ENCODE data around the gene DENND4C.
"Not testable (repeated sequence)": the region's sequence is repeated elsewhere in the genome, so short reads cannot be mapped to it uniquely, and the experiment has no call there.

DENND4C gene

DNA sequence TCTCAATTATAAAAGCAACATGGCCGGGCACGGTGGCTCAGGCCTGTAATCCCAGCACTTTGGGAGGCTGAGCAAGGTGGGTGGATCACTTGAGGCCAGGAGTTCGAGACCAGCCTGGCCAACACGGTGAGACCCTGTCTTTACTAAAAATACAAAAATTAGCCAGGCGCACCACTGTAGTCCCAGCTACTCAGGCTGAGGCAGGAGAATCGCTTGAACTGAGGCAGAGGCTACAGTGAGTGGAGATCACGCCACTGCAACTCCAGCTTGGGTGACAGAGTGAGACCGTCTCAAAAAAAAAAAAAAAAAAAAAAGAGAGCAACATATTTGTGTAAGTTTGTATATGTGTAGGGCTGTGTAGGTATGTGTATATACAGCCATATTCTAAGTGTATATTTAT lies 142.1 kb downstream of the DENND4C start:
- no peak for DNase-seq (ENCODE audit: low read depth in 2 of 2)

DNA sequence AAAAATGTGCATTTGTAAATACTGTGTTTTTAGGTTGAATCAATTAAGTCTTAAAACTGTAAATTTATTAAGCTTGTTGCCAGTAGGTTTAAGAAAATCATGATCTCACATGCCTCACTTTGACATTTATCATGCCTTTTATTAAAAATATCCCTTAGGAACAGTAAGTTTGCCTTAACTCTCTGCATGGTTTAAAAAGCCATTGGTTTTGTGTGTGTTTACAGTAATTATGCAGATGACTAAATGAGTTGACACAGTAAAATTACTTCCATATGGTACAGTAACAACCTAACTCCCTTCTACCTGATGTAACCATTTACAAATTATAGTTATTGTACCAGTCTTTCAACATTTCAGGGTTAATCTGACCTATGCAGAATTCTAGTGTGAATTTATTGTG lies 143.0 kb downstream of the DENND4C start:
- no peak for DNase-seq (ENCODE audit: low read depth in 2 of 2)

DNA sequence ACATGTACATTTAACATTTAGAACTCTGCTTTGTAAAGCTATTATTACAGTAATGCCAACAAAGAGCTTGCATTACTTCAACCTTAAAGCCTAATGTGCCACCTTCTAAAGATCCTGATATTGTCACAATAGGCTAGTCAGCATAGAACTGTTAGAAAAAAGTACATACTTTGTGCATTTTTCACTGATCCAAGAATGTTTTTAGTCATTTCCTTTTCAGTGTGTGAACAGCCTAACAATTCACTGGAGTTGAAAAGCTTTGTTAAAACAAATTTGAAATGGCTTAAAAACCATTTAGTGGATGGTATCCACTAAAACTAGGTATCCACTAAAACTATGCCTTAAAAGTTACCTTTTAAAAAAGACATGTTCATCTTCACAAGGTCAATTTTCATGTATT lies 145.0 kb downstream of the DENND4C start:
- no peak for DNase-seq (ENCODE audit: low read depth in 2 of 2)

DNA sequence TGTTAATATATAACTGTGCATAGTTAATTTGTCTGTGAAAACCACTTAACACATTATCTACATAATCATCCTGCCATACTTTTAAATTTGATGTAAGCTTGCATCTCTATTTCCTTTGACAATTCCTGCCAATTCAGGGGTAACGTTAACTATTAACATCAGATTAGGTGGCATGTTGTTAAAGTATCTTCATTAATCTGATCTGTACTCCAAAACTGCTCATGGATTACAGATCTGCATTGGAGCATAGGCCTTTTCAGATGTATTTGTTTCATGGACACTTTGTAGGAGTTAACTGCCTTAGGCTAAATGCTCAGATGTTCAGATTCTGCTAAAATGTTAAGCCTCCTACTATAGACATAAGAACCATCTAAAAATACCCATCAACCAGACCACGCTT lies 146.4 kb downstream of the DENND4C start:
- DNase-seq (ENCODE audit: low read depth in 2 of 2), result no peak

DNA sequence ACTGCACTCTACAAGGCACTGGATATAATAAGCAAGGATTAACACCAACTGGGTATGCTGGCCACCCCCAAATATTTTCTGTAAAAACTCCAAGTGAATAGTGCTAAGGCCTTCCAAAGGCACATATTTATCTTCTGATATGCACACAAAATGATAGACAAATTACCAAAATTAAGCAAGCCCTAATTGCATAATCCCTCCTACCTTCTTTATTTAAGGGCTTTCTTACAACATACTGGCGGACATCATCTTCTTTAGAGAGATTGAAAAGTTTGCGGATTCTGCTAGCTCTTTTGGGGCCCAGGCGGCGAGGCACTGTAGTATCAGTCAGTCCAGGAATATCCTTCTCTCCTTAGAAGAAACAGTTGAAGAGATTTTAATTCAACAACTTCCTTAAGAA lies 147.7 kb downstream of the DENND4C start:
- DNase-seq (ENCODE audit: low read depth in 2 of 2), result no peak

DNA sequence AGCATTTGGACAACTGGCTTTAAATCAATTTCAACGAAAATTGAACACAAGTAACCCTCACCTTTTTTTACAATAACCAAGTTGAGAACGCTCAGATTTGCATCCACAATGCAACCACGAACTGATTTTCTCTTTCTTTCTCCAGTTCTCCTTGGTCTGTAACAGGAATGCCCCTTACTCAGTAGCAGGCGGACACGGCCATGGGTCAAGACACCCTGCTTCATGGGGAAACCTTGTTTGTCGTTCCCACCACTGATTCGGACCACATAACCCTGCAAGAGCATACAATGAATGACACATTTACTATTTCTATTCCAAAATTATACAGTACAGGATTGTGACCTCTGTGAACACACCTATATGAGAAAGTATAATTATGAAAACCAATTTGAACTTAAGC lies 148.2 kb downstream of the DENND4C start:
- DNase-seq (ENCODE audit: low read depth in 2 of 2), result no peak

DNA sequence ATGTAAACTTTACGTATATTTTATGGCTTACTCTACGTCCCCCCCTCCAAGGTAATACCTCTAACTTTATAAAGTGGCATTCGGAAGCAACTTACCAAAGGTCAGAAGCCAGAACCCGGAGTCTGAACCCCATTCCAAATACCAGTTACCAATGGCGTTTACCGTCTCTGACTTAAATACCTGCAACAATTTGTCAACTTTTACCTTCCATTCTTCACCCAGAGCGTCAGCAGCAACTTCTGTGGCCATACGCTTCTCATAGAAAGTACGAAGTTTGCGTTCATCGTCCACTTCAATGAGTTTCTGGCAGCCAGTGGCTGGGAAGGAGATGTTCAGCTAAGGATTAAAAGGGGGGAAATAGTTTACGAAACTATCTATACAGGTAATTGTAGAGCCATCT lies 148.8 kb downstream of the DENND4C start:
- DNase-seq (ENCODE audit: low read depth in 2 of 2), result no peak

DNA sequence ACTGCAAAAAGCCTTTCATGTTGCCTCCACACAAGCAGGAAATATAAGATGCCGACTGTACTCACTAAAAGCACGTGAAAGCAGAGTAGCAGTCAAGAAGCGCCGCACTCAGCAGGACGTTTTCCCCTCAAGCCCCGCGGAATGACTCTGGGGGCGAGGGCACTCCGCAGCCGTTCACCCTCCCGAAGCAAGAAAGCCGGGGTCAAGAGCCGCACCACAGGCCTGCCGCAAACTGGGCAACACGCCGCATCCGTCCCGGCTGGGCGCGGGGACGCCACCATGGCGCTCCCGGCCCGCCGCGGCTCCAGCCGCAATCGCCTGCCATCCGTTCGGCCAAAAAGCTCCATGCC lies 149.2 kb downstream of the DENND4C start:
- peak in 1 of 2 donors; percentile 14 for DNase-seq (ENCODE audit: low read depth in 2 of 2)

DNA sequence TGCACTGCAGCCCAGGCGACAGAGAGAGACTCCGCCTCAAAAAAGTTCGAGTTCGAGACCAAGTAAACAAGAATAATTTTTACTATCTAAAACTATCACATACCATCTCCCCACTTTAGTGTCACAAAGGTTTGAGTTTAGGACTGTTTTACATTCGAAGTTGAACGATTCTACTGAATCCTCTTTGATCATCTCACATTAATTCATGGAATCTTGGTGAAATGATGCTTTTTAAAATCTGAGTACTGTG lies 150.3 kb downstream of the DENND4C start:
- no peak for DNase-seq (ENCODE audit: low read depth in 2 of 2)

DNA sequence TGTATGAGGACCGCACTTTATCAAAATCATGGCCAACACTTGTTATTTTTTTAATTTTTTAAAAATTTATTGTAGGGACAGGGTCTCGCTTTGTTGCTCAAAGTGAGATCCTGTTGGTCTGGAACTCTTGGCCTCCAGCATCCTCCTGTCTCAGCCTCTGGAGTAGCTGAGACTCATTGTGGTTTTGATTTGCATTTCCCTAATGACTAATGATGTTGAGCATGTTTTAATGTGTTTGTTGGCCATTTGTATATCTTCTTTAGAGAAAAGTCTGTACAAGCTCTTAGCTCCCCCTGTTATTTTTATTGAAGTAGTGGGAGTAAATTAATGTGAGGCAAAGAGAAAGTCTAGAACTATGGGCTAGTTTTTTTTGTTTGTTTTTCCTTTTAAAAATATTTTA lies 151.2 kb downstream of the DENND4C start:
- DNase-seq (ENCODE audit: low read depth in 2 of 2), result no peak

DNA sequence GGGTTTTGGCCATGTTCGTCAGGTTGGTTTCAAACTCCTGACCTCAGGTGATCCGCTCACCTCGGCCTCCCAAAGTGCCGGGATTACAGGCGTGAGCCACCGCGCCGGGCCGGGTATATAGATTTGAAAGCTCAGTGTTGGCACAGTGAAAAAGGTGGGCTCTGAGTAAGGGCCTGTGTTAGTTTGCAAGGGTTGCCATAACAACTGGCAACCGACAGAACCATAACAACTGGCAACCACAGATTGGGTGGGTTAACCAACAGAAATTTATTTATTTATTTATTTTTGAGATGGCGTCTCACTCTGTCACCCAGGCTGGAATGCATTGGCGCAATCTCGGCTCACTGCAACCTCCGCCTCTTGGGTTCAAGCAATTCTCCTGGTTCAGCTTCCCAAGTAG lies 154.7 kb downstream of the DENND4C start:
- DNase-seq (ENCODE audit: low read depth in 2 of 2), result not testable (repeated sequence)

DNA sequence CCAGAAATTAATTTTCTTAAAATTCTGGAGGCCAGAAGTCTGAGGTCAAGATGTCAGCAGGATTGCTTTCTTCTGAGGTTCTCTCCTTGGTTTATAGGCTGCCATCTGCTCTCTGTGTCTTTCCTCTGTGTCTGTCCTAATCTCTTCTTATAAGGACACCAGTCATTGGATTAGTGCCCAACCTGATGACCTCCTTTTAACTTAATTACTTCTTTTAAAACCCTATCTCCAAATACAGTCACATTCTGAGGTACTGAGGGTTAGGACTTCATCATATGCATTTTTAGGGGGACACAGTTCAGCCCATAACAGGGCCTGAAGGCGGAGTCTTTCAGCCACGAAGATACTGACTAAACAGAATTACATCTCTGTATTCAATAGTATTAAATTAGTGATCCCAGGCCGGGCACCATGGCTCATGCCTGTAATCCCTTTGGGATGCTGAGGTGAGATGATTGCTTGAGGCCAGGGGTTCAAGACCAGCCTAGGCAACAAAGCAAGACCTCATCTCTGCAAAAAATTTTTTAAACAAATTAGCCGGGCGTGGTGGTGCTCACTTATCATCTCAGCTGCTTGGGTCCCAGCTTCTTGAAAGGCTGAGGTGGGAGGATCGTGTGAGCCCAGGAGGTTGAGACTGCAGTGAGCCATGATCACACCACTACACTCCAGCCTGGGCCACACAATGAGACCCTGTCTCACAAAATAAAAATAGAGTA lies 155.5 kb downstream of the DENND4C start:
- DNase-seq (ENCODE audit: low read depth in 2 of 2), result no peak

DNA sequence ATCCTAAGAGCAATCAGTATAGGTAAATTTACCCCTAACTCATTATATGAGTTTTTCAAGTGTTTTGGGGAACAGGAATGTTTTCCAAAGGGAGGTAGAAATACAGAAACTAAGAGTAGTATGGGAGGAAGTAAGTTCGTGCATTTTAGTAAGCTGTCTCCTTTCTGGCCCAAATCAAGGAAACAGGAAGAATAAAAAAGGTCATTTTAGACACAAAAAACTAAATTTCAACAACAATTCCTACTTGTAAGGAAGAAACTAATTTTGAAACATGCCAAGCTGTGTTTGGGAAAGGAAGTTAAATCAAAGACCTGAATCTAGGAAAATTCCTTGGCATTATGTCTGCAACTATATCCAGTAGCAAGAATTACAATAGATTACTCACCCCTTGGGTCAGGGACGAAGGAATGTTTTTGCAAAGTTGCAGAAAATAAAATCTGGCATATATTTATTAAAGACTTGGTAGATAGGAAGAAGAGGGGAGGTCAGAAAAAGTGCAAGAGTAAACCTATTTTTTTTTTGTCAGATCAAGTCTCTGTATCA lies 156.1 kb downstream of the DENND4C start:
- no peak for DNase-seq (ENCODE audit: low read depth in 2 of 2)

DNA sequence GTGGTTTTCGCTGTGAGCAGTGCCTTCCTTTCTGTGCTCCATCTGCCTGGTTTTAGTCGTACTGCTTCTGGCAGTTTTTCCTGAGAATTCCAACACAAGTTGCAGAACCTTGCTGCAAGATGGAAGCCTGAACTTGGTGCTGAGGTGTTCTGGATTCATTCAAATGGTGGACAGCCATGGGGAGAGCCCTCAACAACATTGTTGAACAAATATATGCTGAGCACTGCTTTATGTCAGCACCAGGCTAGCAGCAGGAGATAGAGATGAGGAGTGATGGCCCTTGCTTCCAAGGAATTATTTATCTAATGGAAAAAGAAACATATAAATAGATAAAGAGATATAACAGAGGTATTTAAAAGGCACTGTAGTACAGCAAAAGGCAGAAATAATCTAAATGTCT lies 156.8 kb downstream of the DENND4C start:
- DNase-seq (ENCODE audit: low read depth in 2 of 2), result no peak

DNA sequence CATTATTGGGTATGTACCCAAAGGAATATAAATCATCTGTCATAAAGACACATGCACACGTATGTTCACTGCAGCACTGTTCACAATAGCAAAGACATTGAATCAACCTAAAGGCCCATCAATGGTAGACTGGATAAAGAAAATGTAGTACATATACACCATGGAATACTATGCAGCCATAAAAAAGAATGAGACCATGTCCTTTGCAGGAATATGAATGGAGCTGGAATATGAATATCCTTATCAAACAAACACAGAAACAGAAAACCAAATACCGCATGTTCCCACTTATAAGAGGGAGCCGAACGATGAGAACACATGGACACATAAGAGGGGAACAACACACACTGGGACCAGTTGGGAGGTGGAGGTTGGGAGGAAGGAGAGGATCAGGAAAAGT lies 159.0 kb downstream of the DENND4C start:
- DNase-seq (ENCODE audit: low read depth in 2 of 2), result not testable (repeated sequence)

DNA sequence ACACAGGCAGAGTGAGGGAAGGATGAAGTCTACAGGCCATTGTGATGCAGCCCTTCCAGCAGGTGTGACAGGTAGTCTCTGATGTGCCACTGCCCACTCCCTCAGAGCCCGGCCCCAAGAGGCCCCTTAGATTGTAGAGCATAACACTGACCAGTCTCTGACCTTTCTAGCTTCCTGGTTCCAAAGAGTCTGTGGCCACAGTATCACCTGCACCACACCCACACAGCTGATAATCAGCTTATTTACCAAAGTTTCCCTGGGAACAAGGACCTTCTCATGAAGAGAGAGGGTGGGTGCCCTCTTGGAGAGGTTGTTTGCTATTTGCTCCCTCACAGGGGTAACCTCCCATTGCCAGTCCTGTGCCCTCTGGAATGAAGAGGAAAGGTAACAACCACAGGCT lies 167.4 kb downstream of the DENND4C start:
- DNase-seq (ENCODE audit: low read depth in 2 of 2), result no peak

DNA sequence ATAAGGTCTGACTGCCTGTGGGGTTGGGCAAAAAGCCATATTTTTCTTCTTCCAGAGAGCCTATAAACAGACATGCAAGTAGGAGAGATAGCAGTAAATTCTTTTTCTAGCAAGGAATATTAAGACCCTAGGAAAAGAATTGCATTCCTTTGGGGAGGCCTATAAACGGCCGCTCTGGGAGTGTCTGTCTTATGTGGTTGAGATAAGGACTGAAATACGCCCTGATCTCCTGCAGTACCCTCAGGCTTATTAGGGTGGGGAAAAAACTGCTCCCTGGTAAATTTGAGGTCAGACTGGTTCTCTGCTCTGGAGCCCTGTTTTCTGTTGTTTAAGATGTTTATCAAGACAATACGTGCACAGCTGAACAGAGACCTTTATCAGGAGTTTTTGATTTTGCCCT lies 172.7 kb downstream of the DENND4C start:
- not testable (repeated sequence) for DNase-seq (ENCODE audit: low read depth in 2 of 2)

DNA sequence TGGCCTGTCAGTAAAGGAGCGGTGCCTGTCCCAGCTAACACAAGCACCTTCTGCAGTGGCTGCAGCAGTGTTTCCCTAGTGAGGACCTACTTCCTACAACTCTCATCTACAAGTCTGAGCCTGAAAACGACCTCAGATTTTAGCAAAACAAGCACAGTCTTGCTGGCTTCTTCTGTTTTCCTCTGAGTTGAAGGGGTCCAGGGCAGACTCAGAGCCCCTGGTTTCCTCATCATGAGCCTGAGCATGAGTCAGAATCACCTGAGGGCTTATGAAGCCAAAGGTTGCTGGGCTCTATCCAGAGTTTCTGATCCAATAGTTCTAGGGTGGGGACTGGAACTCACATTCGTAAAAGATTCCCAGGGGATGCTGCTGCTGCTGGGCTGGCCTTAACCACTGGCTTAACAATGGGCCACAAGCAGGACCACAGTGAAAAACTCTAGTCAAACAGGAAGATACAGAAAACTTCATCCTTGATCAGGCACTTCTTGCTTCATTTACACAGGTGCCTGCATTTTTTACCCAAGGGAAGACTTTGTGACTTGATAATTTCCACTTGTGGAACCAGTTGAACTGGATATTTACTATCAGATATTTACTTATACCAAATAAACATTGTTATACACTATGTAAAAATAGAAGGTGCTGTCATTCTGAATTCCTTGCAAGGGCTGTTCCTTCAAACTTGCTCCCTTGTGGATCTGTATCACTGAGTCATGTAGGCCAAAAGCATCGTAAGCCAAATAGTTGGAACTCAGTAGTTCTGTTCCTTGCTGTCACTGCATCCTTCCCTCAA lies 174.0 kb downstream of the DENND4C start:
- no peak for DNase-seq (ENCODE audit: low read depth in 2 of 2)

DNA sequence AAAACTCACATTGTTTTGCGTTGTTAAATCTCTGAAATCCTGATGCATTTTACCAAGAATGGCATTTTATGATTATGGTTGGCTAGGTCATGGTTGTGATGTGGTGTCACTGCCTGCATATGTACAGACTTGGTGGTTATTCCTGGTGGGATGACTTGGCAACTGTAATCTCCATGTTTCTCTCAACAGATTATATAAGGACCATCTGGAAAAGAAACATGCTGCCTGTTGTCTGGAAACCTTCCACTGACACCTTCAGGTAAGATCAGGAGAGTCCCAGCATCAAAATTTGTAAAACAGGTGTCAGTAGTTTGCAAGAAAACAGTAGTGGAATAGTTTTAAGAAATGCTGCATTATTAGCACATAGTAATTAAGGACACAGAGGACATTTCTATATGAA lies 175.3 kb downstream of the DENND4C start:
- no peak for DNase-seq (ENCODE audit: low read depth in 2 of 2)

DNA sequence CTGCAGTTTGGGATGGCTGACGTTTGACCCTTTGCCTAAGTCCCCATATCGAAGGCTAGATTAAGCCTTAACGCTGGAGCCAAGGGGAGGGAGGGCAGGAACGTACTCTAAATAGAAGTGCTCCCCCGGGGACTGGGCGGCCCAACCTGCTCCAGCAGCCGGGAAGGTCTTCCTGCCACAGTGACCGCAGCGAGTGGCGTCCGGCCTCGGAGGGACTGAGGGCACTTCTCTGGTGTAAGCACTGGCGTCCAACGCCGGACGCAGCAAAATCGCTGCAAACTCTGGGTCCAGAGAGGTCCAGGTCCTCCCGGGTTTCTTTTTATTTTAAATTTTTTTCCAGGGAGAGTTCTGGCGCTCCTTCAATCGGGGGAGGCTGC lies 177.8 kb downstream of the DENND4C start:
- no peak for DNase-seq (ENCODE audit: low read depth in 2 of 2)

DNA sequence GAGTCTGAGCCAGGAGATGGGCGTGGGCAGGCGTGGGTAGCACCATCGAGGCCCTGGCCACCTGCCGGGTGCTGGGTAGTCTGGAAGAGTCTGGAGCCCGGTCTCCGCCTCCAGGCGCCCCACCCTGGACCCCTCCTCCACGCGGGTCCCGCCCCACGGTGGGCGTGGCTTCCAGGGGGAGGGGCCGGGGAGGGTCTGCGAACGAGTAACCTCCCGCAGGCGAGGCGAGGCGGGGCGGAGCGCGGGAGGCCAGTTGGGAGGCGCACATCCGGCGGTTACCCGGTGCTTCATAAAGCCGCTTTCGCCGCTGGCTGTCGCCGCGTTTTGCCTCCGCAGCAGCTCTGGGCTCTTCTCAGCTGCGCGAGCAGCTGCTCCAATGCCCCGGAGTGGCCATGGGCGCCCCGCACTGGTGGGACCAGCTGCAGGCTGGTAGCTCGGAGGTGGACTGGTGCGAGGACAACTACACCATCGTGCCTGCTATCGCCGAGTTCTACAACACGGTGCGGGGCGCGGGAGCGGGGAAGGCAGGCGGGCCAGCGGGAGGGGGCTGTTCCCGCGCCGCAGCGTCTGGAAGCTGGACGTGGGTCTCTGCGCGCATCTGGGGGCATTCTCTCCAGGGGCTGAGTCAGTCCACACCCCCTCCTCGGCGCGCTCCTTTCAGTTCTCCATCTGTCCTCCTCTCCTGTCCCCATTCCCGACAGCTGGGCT lies 178.4 kb downstream of the DENND4C start, which contains the start of gene ACER2:
Gene ACER2, plus strand, starts transcription at position 317 of the 708 bp plus-strand sequence. Its CDS starts 76 bp downstream, at position 393.
- peak; percentile 80 to 95 for DNase-seq (ENCODE audit: low read depth in 2 of 2)

DNA sequence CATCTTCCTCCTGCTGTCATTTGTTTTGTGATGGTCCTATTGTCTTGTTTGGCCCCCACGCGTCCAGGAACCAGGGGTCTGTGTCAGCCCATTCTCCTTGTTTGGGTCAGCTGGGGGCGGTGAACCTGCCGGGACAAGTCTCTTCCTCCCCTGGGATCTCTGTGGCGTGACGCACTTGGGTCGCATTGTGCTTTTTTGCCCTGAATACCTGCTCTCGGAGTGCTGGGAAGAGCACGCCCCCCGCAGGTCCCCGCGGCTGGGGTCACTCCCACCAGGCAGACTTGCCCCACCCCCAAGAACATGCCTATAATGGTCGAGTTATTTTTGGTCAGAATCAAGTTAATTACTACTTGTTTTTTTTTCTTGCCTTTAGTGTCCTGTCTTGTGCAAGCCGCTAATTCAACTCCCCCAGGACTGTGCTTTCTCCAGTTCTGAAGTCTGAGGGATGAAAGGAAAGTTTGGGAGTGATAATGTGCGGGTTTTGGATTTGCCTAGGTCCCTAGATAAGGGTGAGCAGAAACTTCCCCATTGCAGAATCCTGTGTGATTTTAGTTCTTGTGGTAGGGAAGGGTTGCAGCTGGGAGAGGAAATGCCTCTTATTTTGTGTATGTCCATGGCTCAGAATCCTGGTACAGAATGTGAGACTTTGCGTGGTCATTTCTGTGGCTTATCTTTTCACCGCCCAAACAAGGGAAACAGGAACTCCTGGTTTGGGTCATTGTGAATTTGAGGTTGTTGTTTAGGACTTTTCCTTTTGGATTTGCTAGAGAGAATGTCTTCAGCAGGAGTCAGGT lies 179.1 kb downstream of the DENND4C start:
- no peak for DNase-seq (ENCODE audit: low read depth in 2 of 2)

All from stimulated activated CD4-positive, alpha-beta T cell treated with anti-CD3 and anti-CD28 coated beads, Interleukin-15, amount 100 ng/mL, for 48 hours (primary cell).